HFFc6 (cell line): ENCODE results near the gene SNX21. TPM values are rescaled to one million over a fixed set of nuclear protein-coding genes. Genes with fewer than 3 reads are reported as not detected.

Experiments used
- DNase-seq: peaks from one replicate; pipeline ENCODE4 v3.0.0-alpha.2; 2018
- H3K27ac Mint-ChIP-seq: 2 replicates; pipeline ENCODE4 v1.8.0; 2020; ENCODE audit warnings: mild to moderate bottlenecking, mixed read lengths
- H3K27me3 Mint-ChIP-seq: 2 replicates; pipeline ENCODE4 v1.8.0; 2021; ENCODE audit warnings: mild to moderate bottlenecking, moderate library complexity, mixed read lengths; ENCODE audit not compliant: insufficient read depth
- H3K36me3 Mint-ChIP-seq: 2 replicates; pipeline ENCODE4 v1.8.0; 2021; ENCODE audit warnings: low read depth, mixed read lengths
- H3K4me1 Mint-ChIP-seq: 2 replicates; pipeline ENCODE4 v1.8.0; 2020; ENCODE audit warnings: low read depth, mixed read lengths
- H3K4me3 Mint-ChIP-seq: 2 replicates; pipeline ENCODE4 v1.8.0; 2020; ENCODE audit warnings: mild to moderate bottlenecking, moderate library complexity, mixed read lengths
- H3K9me3 Mint-ChIP-seq: 2 replicates; pipeline ENCODE4 v1.8.0; 2020; ENCODE audit warnings: mild to moderate bottlenecking, mixed read lengths
- CTCF ChIP-seq: fragments of 200-600 bp; sonication (generic); IDR thresholded peaks from 2 replicates; pipeline ENCODE4 v1.5.0; 2021; ENCODE audit warnings: antibody characterized with exemption, mild to moderate bottlenecking
- total RNA-seq, 6 experiments: library from RNA; stranded (reverse); fragmentation: NEBNext Ultra II Directional; extraction: Animal tissue kit (Norgen Biotek cat#: 25700); gene quantifications; 2 replicates in 1 of 6; 3 replicates in 5 of 6; pipeline ENCODE4 v1.2.3, GENCODE V29; 2021

Gene SNX21
- total RNA-seq, 6 experiments from 2014 or later = 21.9 to 25.1 (median 22.7) TPM

GRCh38 chr20:45888681-45889080, 55.1 kb downstream of the SNX21 start:
- no peak overlapping the region for H3K4me3 Mint-ChIP-seq
- peaks cover 5% of the 10 kb centered on the region for H3K27me3 Mint-ChIP-seq
- H3K4me1 Mint-ChIP-seq = peaks cover 39% of the 10 kb centered on the region
- H3K36me3 Mint-ChIP-seq = peaks cover 5% of the 10 kb centered on the region
- H3K27ac Mint-ChIP-seq = no peak overlapping the region
- DNase-seq = no peak
- TF ChIP-seq CTCF = no peak
- H3K9me3 Mint-ChIP-seq = no peaks in the 10 kb centered on the region

GRCh38 chr20:45890077-45890984, 56.7 kb downstream of the SNX21 start:
- H3K4me1 Mint-ChIP-seq = peaks cover 31% of the 10 kb centered on the region
- peak overlapping the region; percentile 93 for H3K4me3 Mint-ChIP-seq
- H3K27me3 Mint-ChIP-seq = peaks cover 5% of the 10 kb centered on the region
- no peaks in the 10 kb centered on the region for H3K9me3 Mint-ChIP-seq
- DNase-seq = peak; percentile 46
- H3K36me3 Mint-ChIP-seq = no peaks in the 10 kb centered on the region; the same call in 1 of the 2 replicates
- TF ChIP-seq CTCF = peak; percentile 71
- H3K27ac Mint-ChIP-seq = peak overlapping the region; percentile 65

- Mint-ChIP-seq H3K9me3 (no peaks in the 10 kb centered on the region), H3K36me3 (no peaks in the 10 kb centered on the region; the same call in 1 of the 2 replicates), H3K27ac (peak within 1 kb of the TSS; percentile 88), H3K4me3 (peak within 1 kb of the TSS; percentile 93), H3K4me1 (peaks cover 29% of the 10 kb centered on the region), H3K27me3 (peaks cover 5% of the 10 kb centered on the region)
- TF ChIP-seq CTCF = no peak
- DNase-seq = peak; percentile 85
These were observed 57.7 kb downstream of the SNX21 start, which contains the start of the genes CTSA and NEURL2 for GRCh38 chr20:45890985-45891983. Gene CTSA, plus strand, starts transcription at chr20:45891335. Its CDS starts 234 bp downstream, at chr20:45891569. Gene NEURL2, minus strand, starts transcription at chr20:45891208. Its CDS starts 217 bp downstream, at chr20:45890991.

- peak; percentile 32 for DNase-seq
- Mint-ChIP-seq H3K27me3 (peaks cover 5% of the 10 kb centered on the region), H3K36me3 (peaks cover 4% of the 10 kb centered on the region; the same call in 1 of the 2 replicates), H3K4me1 (peaks cover 29% of the 10 kb centered on the region), H3K4me3 (peak overlapping the region; percentile 93), H3K9me3 (no peaks in the 10 kb centered on the region), H3K27ac (peak overlapping the region; percentile 74)
- TF ChIP-seq CTCF = peak; percentile 52
These were observed 58.6 kb downstream of the SNX21 start for GRCh38 chr20:45892049-45892825.

Other genes with a start within 250 kb of the SNX21 start
- gene WFDC10A, start 204.1 kb upstream of the SNX21 start, total RNA-seq = not detected
- not detected for gene WFDC9, start 202.5 kb upstream of the SNX21 start, total RNA-seq
- not detected for gene WFDC11, start 163.6 kb upstream of the SNX21 start, total RNA-seq
- not detected for gene WFDC13, start 131.8 kb upstream of the SNX21 start, total RNA-seq
- not detected for gene WFDC10B, start 128.8 kb upstream of the SNX21 start, total RNA-seq
- gene SPINT4, start 111.5 kb upstream of the SNX21 start, total RNA-seq = not detected
- gene WFDC3, start 41.9 kb upstream of the SNX21 start, total RNA-seq = under 1 TPM in 1 of 6 experiments, not detected in 5; 0.43 TPM
- gene DNTTIP1, start 41.8 kb upstream of the SNX21 start, total RNA-seq = 10 to 100 TPM; 23.2 to 27.1 (median 25.8) TPM
- gene UBE2C, start 21.2 kb upstream of the SNX21 start, total RNA-seq = 100 to 1,000 TPM in 1 of 6 experiments, 10 to 100 TPM in 5; 42.6 to 101 (median 91.3) TPM
- not detected for gene TNNC2, start 6.5 kb upstream of the SNX21 start, total RNA-seq
- gene ACOT8, start 23.6 kb downstream of the SNX21 start, total RNA-seq = 10 to 100 TPM; 24.2 to 31.2 (median 26.4) TPM
- gene ZSWIM3, start 23.8 kb downstream of the SNX21 start, total RNA-seq = 1 to 10 TPM; 2.3 to 4.0 (median 2.7) TPM
- 10 to 100 TPM in 4 of 6 experiments, 1 to 10 TPM in 2; 9.8 to 11.7 (median 10.3) TPM for gene ZSWIM1, start 47.4 kb downstream of the SNX21 start, total RNA-seq
- gene SPATA25, start 53.8 kb downstream of the SNX21 start, total RNA-seq = under 1 TPM; 0.35 to 0.74 (median 0.47) TPM
- 1 to 10 TPM; 1.5 to 2.3 (median 1.9) TPM for gene NEURL2, start 57.4 kb downstream of the SNX21 start, total RNA-seq
- 100 to 1,000 TPM; 133 to 176 (median 155) TPM for gene CTSA, start 57.5 kb downstream of the SNX21 start, total RNA-seq
- 10 to 100 TPM in 5 of 6 experiments, 1 to 10 TPM in 1; 8.3 to 13.6 (median 11.1) TPM for gene PLTP, start 78.4 kb downstream of the SNX21 start, total RNA-seq
- 10 to 100 TPM; 14.8 to 23.1 (median 19.5) TPM for gene PCIF1, start 100.9 kb downstream of the SNX21 start, total RNA-seq
- 10 to 100 TPM; 13.1 to 14.6 (median 13.5) TPM for gene ZNF335, start 138.4 kb downstream of the SNX21 start, total RNA-seq
- gene MMP9, start 175.1 kb downstream of the SNX21 start, total RNA-seq = not detected
- gene SLC12A5, start 195.4 kb downstream of the SNX21 start, total RNA-seq = under 1 TPM in 5 of 6 experiments, not detected in 1; 0.18 to 0.82 (median 0.52) TPM